Mucosa of gallbladder (tissue), 1 donor: ENCODE data around the gene ATP4B. TPM values are rescaled to one million over a fixed set of nuclear protein-coding genes. Genes with fewer than 3 reads are reported as not detected.

ENCODE experiments used
- DNase-seq: peaks from one replicate; pipeline ENCODE4 v3.0.0-alpha.2; 2020; ENCODE audit warnings: low spot score
- total RNA-seq: library from RNA; stranded (reverse); gene quantifications from one replicate; pipeline ENCODE4 v1.2.1, GENCODE V29; 2021
- donor health status: DM: no; HTN: no; CAD: no.

ATP4B gene
- total RNA-seq, 1 donor from 2014 or later, result not detected

DNA sequence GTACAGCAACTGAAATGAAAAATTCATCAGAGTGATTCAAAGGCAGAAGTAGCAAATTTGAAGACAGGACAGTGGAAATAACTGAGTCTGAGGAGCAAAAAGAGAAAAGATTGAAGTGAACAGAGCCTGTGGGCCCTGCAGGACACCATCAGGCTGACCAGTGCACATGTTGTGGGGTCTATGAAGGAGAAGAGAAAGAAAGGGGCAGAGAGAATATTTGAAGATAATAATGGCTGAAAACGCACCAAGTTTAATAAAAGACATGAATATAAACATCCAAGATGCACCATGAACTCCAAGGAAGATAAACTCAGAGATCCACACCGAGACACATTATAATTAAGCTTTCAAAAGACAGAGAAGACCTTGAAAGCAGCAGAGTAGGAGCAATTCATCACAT lies 15.4 kb downstream of the ATP4B start:
- no peak for DNase-seq

DNA sequence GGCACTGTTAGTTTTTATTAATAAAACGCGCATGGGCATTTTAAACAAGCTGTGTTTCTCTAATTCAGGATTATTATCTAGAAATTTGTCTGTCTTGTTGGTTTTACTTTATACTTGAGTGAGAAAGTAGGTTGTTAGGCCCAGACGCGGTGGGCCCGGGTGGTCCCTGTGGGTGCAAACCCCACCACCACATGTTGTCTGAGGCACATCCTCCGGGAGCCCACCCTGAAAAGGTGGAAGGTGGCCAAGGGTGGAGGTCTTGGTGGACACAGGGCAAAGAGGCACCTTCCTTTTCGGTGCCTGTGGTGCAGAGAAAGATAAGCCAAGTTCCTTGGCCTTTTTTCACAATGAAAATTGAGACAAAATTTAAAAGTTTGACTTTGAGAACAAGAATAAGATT lies 16.6 kb downstream of the ATP4B start:
- no peak for DNase-seq

- no peak for DNase-seq
Observed at GRCh38 chr13:113639616-113640262, 18.3 kb downstream of the ATP4B start.

DNA sequence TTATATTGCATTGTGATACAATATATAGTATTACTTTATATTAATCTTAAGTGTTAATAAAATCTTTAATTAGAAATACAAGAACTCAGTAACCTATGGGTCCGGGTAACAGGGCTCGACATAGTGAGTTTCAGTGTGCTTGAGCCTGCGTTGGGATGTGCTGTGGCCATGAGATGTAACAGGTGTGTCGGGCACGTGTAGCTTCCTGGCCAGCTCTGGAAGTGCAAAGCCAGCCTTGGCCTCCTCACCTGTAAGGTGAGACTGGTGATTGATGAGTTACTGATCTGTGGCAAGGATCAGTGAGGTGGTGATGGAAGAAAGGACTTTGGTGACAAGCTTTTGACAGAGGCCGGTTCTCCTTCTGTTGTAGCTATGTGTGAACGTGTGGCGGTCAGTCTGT lies 19.2 kb downstream of the ATP4B start:
- DNase-seq, result no peak

GRCh38 chr13:113638173-113638746 lies 19.7 kb downstream of the ATP4B start:
- DNase-seq, result no peak

DNA sequence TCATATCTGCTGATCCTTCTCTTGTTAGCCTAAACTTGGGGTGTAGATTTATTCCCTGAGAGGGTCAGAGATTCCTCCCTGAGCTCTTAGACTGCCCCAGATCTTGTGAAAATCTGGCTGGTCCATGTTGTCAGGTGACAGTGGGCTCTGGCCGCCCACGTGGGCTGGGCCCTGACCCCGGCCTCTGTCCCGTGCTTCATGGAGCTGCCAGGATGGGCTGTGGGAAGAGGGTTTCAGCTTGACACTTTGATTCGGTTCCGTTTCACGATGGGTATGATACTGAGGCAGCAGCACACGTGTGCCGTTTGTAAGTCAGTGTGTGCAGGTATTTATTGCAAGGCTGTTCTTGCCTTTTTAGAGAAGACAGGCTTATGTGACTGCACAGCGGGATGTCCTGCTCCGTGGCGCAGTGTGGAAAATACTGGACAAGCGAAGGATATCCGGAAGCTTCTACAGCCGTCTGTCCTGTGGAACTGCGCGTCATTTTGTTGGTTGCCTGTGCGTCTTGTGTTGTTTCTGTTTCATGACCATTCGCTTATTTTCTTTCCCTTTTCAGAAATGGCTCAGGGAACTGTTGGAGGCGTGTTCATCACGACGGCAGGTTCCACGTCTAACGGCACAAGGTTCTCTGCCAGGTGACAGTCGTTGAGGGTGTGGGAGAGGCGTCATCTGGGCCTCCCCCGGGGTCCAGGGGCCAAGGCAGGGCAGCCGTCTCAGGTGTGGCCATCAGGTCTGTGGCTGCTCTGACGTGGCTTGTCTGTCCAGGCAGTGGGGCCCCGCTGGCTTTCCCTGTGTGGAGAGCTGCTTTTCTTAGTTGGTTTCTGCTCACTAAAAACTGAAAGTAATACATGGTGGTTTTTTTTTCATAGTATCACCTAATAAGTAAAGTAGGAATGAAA lies 20.5 kb downstream of the ATP4B start:
- no peak for DNase-seq

GRCh38 chr13:113636266-113636963 lies 21.6 kb downstream of the ATP4B start:
- no peak for DNase-seq

- no peak for DNase-seq
Observed at GRCh38 chr13:113635709-113636108, 22.3 kb downstream of the ATP4B start.

- DNase-seq, result no peak
Observed at GRCh38 chr13:113635048-113635420, 23.0 kb downstream of the ATP4B start.

GRCh38 chr13:113634279-113635047 lies 23.5 kb downstream of the ATP4B start:
- no peak for DNase-seq

DNA sequence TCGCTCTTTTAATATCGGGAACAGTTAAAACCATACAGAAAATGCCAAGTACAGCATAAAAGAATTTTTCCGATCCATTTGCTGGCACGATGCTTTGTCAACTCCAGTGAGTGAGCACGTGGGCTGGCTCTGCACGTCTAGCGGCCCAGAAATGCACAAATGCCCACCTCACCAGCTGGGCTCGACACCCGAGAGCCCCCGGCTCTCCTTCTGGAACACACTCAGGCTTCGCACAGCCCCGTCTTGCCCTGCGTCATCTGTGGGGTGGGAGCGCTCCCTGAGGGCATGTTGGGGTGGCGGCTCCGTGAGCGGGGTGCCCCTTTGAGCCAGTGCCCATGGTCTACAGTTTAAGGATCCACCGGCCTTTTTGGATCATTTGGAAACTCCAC lies 24.5 kb downstream of the ATP4B start:
- no peak for DNase-seq

DNA sequence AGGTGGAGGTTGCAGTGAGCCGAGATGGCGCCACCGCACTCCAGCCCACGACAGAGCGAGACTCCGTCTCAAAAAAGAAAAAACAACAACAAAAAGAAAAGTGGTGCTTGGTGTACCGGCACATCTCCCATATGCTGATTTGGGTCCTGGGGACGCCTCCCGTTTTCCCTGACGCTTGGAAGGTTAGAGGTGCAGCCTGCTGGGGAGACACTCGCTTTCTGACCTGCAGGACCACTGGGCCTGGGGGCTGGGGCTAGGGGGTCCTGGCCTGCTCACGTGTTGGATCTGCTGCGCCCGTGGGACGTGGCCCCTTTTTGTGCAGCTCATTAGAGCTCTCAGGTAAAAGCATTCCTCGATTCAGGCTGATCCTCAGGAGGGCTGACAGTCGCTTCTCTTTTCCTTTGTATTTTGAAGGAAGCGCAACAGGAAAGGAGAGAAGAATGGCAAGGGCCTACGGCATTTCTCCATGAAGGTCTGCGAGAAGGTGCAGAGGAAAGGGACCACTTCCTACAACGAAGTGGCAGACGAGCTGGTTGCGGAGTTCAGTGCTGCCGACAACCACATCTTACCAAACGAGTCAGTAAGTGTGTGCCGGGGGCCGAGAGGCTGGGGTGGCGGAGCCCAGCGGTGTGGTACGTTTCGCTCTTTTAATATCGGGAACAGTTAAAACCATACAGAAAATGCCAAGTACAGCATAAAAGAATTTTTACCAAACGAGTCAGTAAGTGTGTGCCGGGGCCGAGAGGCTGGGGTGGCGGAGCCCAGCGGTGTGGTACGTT lies 25.1 kb downstream of the ATP4B start:
- no peak for DNase-seq

GRCh38 chr13:113631341-113632095 lies 26.5 kb downstream of the ATP4B start:
- DNase-seq, result no peak

DNA sequence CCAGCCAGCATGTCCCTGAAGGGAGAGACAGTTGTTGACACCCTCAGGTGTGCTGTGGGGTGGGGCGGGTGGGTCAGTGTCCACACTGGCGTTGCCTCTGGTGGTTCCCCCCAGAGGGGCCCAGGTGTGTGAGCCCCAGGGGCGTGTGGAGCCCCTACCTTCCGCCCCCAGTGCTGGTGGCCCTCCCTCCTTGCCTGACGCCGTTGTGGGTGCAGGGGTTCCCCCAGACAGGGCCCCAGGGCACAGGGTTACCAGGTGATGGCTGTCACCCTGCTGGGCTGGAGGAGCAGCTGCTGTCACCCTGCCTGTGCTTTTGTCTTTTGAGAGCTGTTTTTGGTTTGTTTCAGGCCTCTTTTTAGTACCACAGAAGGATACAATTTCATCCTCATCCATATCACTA lies 27.2 kb downstream of the ATP4B start:
- no peak for DNase-seq

DNA sequence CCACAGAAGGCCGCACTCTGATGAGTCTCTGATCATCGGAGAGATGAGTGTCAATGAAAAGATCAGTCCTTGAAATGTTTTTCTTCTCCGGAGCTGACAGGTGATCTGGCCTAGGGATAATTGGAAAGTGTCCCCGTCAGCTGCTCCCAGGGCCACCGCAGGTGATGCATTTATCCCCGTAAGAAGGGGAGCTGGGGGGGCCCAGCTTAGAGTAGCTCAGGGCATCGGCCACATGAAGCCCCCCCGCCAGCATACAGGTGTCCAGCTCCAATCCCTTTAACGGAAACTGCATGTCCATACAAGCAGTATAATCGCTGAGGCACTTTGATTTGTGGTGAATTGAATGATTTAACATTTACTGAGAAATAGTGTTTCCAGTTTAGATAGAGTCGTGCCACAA lies 27.7 kb downstream of the ATP4B start:
- no peak for DNase-seq

- no peak for DNase-seq
Observed at GRCh38 chr13:113629866-113630265, 28.1 kb downstream of the ATP4B start.

DNA sequence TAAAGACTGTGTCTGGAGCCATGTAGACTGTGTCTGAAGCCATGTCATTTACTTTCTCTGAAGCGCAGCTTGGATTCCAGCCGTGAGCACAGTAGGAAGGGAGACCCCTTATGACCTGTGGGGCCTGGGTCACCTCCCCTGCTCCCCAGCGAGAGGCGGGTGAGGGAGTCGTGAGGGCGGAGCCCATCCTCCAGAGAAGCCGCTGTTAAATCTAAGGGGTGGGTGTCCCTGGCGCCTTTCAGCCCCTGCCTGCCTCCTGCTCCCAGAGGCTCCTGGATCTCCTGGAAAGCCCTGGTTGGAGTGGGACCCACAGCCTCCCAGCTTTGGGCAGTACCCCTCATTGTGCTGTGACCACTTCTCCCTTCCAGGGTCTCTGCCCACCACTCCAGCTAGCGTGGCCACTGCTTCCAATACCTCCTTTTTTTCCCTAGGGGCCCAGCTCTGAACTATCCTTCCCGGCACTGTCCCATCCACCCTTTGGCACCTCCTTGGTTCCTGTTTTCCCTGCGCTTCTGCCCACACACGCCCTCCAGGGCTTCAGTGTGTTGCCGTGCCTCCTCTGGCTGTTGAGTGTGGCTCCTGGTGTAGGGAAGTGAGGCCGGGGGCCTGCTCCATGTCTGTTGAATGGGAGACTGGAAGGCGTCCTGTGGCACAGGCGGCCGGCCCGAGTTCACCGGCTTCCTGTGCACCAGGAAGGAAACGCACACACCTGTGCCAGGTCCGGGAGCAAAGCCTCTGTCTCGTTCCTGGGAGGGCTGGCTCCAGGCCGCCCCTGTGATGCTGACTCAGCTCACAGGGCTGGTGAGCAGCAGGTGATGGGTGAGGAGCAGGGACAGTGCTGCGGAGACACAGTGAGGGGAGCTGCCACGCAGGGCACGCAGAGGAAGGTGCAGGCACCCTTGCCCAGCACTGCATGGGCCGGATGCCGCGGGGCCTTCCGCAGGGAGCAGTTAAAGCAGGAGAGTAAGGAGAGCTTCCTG lies 29.4 kb downstream of the ATP4B start:
- DNase-seq, result no peak

GRCh38 chr13:113627136-113627535 lies 30.9 kb downstream of the ATP4B start:
- DNase-seq, result no peak
